H9 (cell line): ENCODE results near the gene SYK. TPM values are rescaled to one million over a fixed set of nuclear protein-coding genes. Genes with fewer than 3 reads are reported as not detected.

Experiments used
- DNase-seq: peaks from one replicate; pipeline ENCODE4 v3.0.0-alpha.2; 2017
- H2AFZ ChIP-seq: one replicate; pipeline ENCODE4 v1.6.1; 2013; ENCODE audit warnings: mild to moderate bottlenecking, low read length, control low read depth, moderate library complexity
- H2AK5ac ChIP-seq: 2 replicates; pipeline ENCODE4 v1.6.1; 2013; ENCODE audit warnings: low read length, control low read depth, mixed read lengths; ENCODE audit not compliant: insufficient read length
- H2BK120ac ChIP-seq: one replicate; pipeline ENCODE4 v1.6.1; 2013; ENCODE audit warnings: low read depth, mild to moderate bottlenecking, low read length, control low read depth, inconsistent platforms; ENCODE audit not compliant: poor library complexity, severe bottlenecking
- H2BK12ac ChIP-seq: 2 replicates; pipeline ENCODE4 v1.6.1; 2013; ENCODE audit warnings: low read length, control low read depth, mixed read lengths, low read depth; ENCODE audit not compliant: insufficient read length
- H2BK15ac ChIP-seq: 2 replicates; pipeline ENCODE4 v1.6.1; 2013; ENCODE audit warnings: low read depth, low read length, control low read depth
- H2BK20ac ChIP-seq: one replicate; pipeline ENCODE4 v1.6.1; 2013; ENCODE audit warnings: low read depth, mild to moderate bottlenecking, low read length, control low read depth, inconsistent platforms; ENCODE audit not compliant: poor library complexity, severe bottlenecking
- H2BK5ac ChIP-seq: 2 replicates; pipeline ENCODE4 v1.6.1; 2013; ENCODE audit warnings: low read length, control low read depth, mixed read lengths; ENCODE audit not compliant: insufficient read length
- H3K14ac ChIP-seq: 2 replicates; pipeline ENCODE4 v1.6.1; 2013; ENCODE audit warnings: low read length, control low read depth; ENCODE audit not compliant: insufficient read depth
- H3K18ac ChIP-seq: 2 replicates; pipeline ENCODE4 v1.6.1; 2013; ENCODE audit warnings: low read depth, mild to moderate bottlenecking, mixed read lengths, low read length, control low read depth; ENCODE audit not compliant: insufficient read length
- H3K23ac ChIP-seq: 2 replicates; pipeline ENCODE4 v1.6.1; 2013; ENCODE audit warnings: low read length, control low read depth, mixed read lengths, low read depth; ENCODE audit not compliant: insufficient read length
- H3K23me2 ChIP-seq: 2 replicates; pipeline ENCODE4 v1.6.1; 2013; ENCODE audit warnings: low read depth, mild to moderate bottlenecking, mixed read lengths, low read length, control low read depth; ENCODE audit not compliant: insufficient read length, poor library complexity, severe bottlenecking
- H3K27ac ChIP-seq: 2 replicates; pipeline ENCODE4 v1.5.1; 2013; ENCODE audit warnings: low read length, control low read depth, mixed read lengths, low read depth; ENCODE audit not compliant: insufficient read length
- H3K27me3 ChIP-seq: 2 replicates; pipeline ENCODE4 v1.6.1; 2013; ENCODE audit warnings: low read length, control low read depth, inconsistent platforms; ENCODE audit not compliant: insufficient read depth
- H3K4ac ChIP-seq: 2 replicates; pipeline ENCODE4 v1.6.1; 2013; ENCODE audit warnings: low read depth, mild to moderate bottlenecking, control low read depth, inconsistent platforms, low read length, moderate library complexity
- H3K4me1 ChIP-seq: 2 replicates; pipeline ENCODE4 v1.6.1; 2013; ENCODE audit warnings: low read length, control low read depth, inconsistent platforms; ENCODE audit not compliant: insufficient read depth
- H3K4me2 ChIP-seq: 2 replicates; pipeline ENCODE4 v1.6.1; 2013; ENCODE audit warnings: low read length, control low read depth, mixed read lengths; ENCODE audit not compliant: insufficient read length, insufficient read depth
- H3K56ac ChIP-seq: 2 replicates; pipeline ENCODE4 v1.6.1; 2013; ENCODE audit warnings: low read depth, mild to moderate bottlenecking, mixed read lengths, low read length, control low read depth; ENCODE audit not compliant: insufficient read length
- H3K79me1 ChIP-seq: 2 replicates; pipeline ENCODE4 v1.6.1; 2013; ENCODE audit warnings: low read depth, mild to moderate bottlenecking, moderate library complexity, low read length, control low read depth, inconsistent platforms; ENCODE audit not compliant: insufficient read depth, poor library complexity, severe bottlenecking
- H3K79me2 ChIP-seq: 2 replicates; pipeline ENCODE4 v1.6.1; 2013; ENCODE audit warnings: low read length, control low read depth, inconsistent platforms; ENCODE audit not compliant: insufficient read depth
- H3K9ac ChIP-seq: 2 replicates; pipeline ENCODE4 v1.6.1; 2013; ENCODE audit warnings: low read length, control low read depth, mixed read lengths; ENCODE audit not compliant: insufficient read length; ENCODE audit errors: extremely low read depth
- H3K9me3 ChIP-seq: one replicate; pipeline ENCODE4 v1.6.1; 2013; ENCODE audit warnings: low read depth, low read length, inconsistent platforms; ENCODE audit not compliant: control insufficient read depth
- H3T11ph ChIP-seq: one replicate; pipeline ENCODE4 v1.6.1; 2013; ENCODE audit warnings: mild to moderate bottlenecking, low read length, control low read depth, inconsistent platforms
- H4K20me1 ChIP-seq: one replicate; pipeline ENCODE4 v1.6.1; 2013; ENCODE audit not compliant: control insufficient read depth, insufficient read length, insufficient read depth
- H4K5ac ChIP-seq: 2 replicates; pipeline ENCODE4 v1.6.1; 2013; ENCODE audit warnings: low read depth, mild to moderate bottlenecking, mixed read lengths, low read length, control low read depth; ENCODE audit not compliant: insufficient read length
- H4K8ac ChIP-seq: replicated peaks from 2 replicates; pipeline ENCODE4 v1.6.1; 2013; ENCODE audit warnings: low read length, control low read depth, mixed read lengths, low read depth; ENCODE audit not compliant: insufficient read length
- H4K91ac ChIP-seq: 2 replicates; pipeline ENCODE4 v1.6.1; 2013; ENCODE audit warnings: low read depth, mild to moderate bottlenecking, moderate library complexity, mixed read lengths, low read length, control low read depth; ENCODE audit not compliant: insufficient read length
- H3K27ac Mint-ChIP-seq, 3 experiments: 2 replicates in 2 of 3; 3 replicates in 1 of 3; pipeline ENCODE4 v1.8.0; 2020 to 2021; ENCODE audit warnings: mixed read lengths in 3 of 3, mild to moderate bottlenecking in 1 of 3, moderate library complexity in 1 of 3
- H3K27me3 Mint-ChIP-seq: 2 replicates; pipeline ENCODE4 v1.8.0; 2021; ENCODE audit warnings: low read depth, mild to moderate bottlenecking, moderate library complexity, mixed read lengths
- H3K36me3 Mint-ChIP-seq, 3 experiments: 2 replicates in 2 of 3; 3 replicates in 1 of 3; pipeline ENCODE4 v1.8.0; 2020 to 2021; ENCODE audit warnings: low read depth in 3 of 3, mixed read lengths in 3 of 3; ENCODE audit not compliant: insufficient read depth in 1 of 3
- H3K4me1 Mint-ChIP-seq, 2 experiments: 2 replicates each; pipeline ENCODE4 v1.8.0; 2020; ENCODE audit warnings: mixed read lengths in 2 of 2
- H3K4me3 Mint-ChIP-seq, 2 experiments: 2 replicates in 1 of 2; 3 replicates in 1 of 2; pipeline ENCODE4 v1.8.0; 2020 to 2021; ENCODE audit warnings: mild to moderate bottlenecking in 2 of 2, mixed read lengths in 2 of 2, moderate library complexity in 1 of 2
- H3K9me3 Mint-ChIP-seq, 2 experiments: 2 replicates in 1 of 2; 3 replicates in 1 of 2; pipeline ENCODE4 v1.8.0; 2020; ENCODE audit warnings: mild to moderate bottlenecking in 2 of 2, mixed read lengths in 2 of 2, moderate library complexity in 1 of 2
- WGBS: extraction: QIAGEN DNeasy Blood & Tissue Kit; methylation state at CpG from one replicate; pipeline ENCODE4 v1.1.7; 2013; ENCODE audit warnings: missing lambda C conversion rate, low lambda C conversion rate, mixed read lengths; ENCODE audit not compliant: insufficient read length; ENCODE audit errors: extremely low coverage; 5-methylcytosine and 5-hydroxymethylcytosine counted together
- total RNA-seq: library from RNA; stranded (reverse); gene quantifications from 2 replicates; pipeline ENCODE4 v1.2.1, GENCODE V29; 2021
- TF ChIP-seq, protein P1 (sequence below): fragments of 200-600 bp; sonication (generic); conservative IDR thresholded peaks from 3 replicates; pipeline ENCODE4 v1.8.0; 2021; ENCODE audit warnings: antibody characterized with exemption, mild to moderate bottlenecking

The SYK gene
- total RNA-seq, 1 experiment from 2014 or later = 7.9 TPM

DNA sequence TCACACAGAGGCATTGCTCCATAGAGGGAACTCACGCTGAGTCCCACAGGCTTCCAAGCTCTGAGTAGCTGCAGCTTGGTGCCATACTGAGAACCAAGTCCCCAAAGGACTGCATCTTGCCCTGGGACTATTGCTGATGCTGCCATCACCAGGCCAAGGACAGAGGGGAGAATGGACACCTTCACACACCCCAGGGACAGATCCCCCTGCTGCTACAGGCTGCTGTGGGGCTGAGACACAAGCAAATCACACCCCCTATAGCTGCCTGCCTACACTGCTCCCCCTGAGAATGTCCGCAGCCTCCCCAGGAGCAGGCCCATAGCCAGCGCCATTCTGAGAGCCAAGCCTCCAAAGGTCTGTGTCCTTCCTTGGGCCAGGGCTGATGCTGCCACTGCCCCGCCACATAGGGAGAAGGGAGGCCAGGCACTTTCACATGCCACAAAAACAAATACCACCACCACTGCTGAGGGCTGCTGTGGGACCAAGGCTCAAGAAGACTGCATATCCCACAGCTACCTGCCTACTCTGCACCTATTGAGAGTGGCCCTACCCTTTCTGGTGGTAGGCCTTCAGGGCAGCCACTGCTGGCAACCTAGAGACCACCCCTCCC lies 81.5 kb downstream of the SYK start:
- H4K8ac ChIP-seq = no peak overlapping the region

More for the DNA sequence above, 81.5 kb downstream of the SYK start:
- Histone ChIP-seq H2BK15ac (no peak overlapping the region), H3K23me2 (no peaks in the 10 kb centered on the region), H2BK20ac (no peak overlapping the region), H4K5ac (no peak overlapping the region), H2AK5ac (no peak overlapping the region), H3K27ac (no peak overlapping the region), H3K79me1 (no peaks in the 10 kb centered on the region), H2BK5ac (no peak overlapping the region), H3K4me1 (no peaks in the 10 kb centered on the region), H3K56ac (no peak overlapping the region), H3K27me3 (no peaks in the 10 kb centered on the region), H2BK120ac (no peak overlapping the region), H3K9ac (no peak overlapping the region), H3K9me3 (no peaks in the 10 kb centered on the region), H4K20me1 (no peaks in the 10 kb centered on the region), H3K18ac (no peak overlapping the region), H3K79me2 (no peaks in the 10 kb centered on the region), H3T11ph (no peak overlapping the region), H3K4me2 (no peak overlapping the region), H3K14ac (no peak overlapping the region), H2AFZ (no peak overlapping the region), H2BK12ac (no peak overlapping the region), H3K23ac (no peak overlapping the region), H3K4ac (no peak overlapping the region), H4K91ac (no peak overlapping the region)
- TF ChIP-seq, protein P1, sequence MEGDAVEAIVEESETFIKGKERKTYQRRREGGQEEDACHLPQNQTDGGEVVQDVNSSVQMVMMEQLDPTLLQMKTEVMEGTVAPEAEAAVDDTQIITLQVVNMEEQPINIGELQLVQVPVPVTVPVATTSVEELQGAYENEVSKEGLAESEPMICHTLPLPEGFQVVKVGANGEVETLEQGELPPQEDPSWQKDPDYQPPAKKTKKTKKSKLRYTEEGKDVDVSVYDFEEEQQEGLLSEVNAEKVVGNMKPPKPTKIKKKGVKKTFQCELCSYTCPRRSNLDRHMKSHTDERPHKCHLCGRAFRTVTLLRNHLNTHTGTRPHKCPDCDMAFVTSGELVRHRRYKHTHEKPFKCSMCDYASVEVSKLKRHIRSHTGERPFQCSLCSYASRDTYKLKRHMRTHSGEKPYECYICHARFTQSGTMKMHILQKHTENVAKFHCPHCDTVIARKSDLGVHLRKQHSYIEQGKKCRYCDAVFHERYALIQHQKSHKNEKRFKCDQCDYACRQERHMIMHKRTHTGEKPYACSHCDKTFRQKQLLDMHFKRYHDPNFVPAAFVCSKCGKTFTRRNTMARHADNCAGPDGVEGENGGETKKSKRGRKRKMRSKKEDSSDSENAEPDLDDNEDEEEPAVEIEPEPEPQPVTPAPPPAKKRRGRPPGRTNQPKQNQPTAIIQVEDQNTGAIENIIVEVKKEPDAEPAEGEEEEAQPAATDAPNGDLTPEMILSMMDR = no peak
- Mint-ChIP-seq H3K4me1 (no peaks in the 10 kb centered on the region), H3K27me3 (no peaks in the 10 kb centered on the region), H3K27ac (no peak overlapping the region; a peak in 1 of 7 replicates), H3K9me3 (peaks cover 9 to 14% of the 10 kb centered on the region in 2 experiments; a peak in 4 of 5 replicates), H3K4me3 (no peak overlapping the region), H3K36me3 (peaks cover 0 to 4% (median 0%) of the 10 kb centered on the region in 3 experiments; a peak in 2 of 7 replicates)
- no CpG with 5 or more reads among the region's 4 CpGs for WGBS
- DNase-seq = no peak
